Measurements from ENCODE around the gene PNKP.

Gene PNKP

DNA sequence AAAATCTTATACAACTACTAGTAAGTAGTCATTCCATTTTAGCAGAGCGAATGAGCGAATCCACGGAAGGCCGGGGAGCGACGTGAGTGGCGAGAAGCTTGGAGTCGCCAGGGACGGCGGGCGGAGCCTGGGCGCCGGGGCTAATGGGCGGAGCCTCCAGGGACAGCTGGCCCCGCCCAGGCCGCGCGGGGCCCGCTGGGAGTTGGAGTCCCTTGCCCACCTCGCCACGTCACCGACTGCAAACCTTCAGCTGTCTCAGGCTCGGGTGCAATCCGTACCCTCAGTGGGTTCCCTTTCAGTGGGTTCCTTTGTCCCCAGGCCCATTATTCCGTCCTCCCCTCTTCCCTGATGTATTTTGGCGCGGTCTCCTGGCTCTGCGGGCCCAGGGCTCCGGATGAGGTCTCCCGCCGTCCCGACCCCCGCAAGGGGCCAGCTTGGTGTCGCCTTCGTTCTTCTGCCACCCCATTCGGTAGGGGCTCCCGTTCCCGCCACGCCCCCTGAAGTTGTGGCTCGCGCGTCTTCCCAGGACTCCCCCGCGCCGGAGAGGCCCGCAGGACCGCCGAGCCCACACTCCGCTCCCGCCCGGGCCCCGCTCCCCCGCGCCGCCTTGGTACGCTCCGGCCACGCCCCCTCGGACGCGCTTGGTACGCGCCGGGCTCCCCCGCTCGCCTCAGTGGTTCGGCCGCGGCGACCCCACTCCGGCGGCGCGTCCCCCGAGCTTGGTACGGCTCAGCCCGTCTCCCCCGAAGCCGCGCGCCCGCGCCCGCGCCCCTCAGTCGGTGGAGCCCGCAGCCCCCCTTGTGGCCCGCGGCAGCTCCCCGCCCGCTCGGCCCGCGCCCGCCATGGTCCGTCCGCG, 16.7 kb downstream of the PNKP start, which contains the start of gene PTOV1:
Gene PTOV1 (plus strand): TSS at position 673 of the 856 bp plus-strand sequence.
- Mint-ChIP-seq H3K27ac (ENCODE audit: low read depth) (peak within 1 kb of the TSS; percentile 74), H3K4me1 (peaks cover 38% of the 10 kb centered on the region), H3K4me3 (peak within 1 kb of the TSS; percentile 85), H3K27me3 (no peaks in the 10 kb centered on the region), H3K36me3 (ENCODE audit: insufficient read depth) (peaks cover 14% of the 10 kb centered on the region), H3K9me3 (peaks cover 5% of the 10 kb centered on the region)
- DNase-seq (ENCODE audit: low spot score in 2 of 2) (peak; percentile 78 to 86), ATAC-seq (replicated peaks; ENCODE audit: extremely low read depth, poor library complexity, severe bottlenecking) (peak; percentile 89)

DNA sequence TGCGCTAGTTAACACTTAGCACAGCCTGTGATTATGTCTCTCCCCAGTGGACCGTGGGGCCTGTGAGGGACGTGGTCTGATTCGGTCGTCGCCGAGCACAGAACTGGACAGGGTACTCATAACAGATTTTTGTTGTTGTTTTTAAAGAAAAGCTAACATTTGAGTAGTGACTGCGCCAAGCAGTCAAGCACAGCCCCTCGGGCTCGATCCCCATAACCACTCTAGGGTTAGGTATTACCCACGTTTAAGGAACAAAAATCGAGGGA, 17.2 kb downstream of the PNKP start:
- peaks cover 11% of the 10 kb centered on the region for H3K36me3 Mint-ChIP-seq (ENCODE audit: insufficient read depth)
- peaks cover 5% of the 10 kb centered on the region for H3K9me3 Mint-ChIP-seq
- H3K27ac Mint-ChIP-seq (ENCODE audit: low read depth) = peak overlapping the region; percentile 74
- H3K27me3 Mint-ChIP-seq = no peaks in the 10 kb centered on the region
- DNase-seq (ENCODE audit: low spot score in 2 of 2) (no peak), ATAC-seq (replicated peaks; ENCODE audit: extremely low read depth, poor library complexity, severe bottlenecking) (no peak)
- H3K4me1 Mint-ChIP-seq = peaks cover 38% of the 10 kb centered on the region
- H3K4me3 Mint-ChIP-seq = peak overlapping the region; percentile 85

- peaks cover 11% of the 10 kb centered on the region for H3K36me3 Mint-ChIP-seq (ENCODE audit: insufficient read depth)
- peaks cover 38% of the 10 kb centered on the region for H3K4me1 Mint-ChIP-seq
- DNase-seq (ENCODE audit: low spot score in 2 of 2) (no peak), ATAC-seq (replicated peaks; ENCODE audit: extremely low read depth, poor library complexity, severe bottlenecking) (no peak)
- peak overlapping the region; percentile 85 for H3K4me3 Mint-ChIP-seq
- H3K9me3 Mint-ChIP-seq = peaks cover 5% of the 10 kb centered on the region
- peak overlapping the region; percentile 74 for H3K27ac Mint-ChIP-seq (ENCODE audit: low read depth)
- no peaks in the 10 kb centered on the region for H3K27me3 Mint-ChIP-seq
These were observed 17.7 kb downstream of the PNKP start for GRCh38 chr19:49849433-49850220.

DNA sequence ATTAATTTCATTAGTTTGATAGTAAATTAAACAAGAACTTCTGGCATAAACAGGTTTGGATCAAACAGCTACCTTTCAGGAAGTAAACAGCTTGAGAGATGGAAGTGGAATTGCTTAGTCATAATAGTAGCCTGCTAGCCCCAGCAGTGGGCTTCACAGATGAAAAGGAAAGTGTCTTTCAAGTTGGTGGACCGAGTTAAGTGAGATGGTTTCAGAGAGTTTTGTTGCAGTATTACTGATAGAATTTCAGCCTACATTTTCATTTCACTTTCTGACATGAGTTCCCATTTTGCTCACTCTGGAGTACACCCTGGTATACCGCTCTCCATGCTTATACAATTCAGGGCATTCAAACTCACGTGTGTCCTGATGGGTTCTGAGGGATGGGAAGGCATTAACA, 18.4 kb downstream of the PNKP start:
- Mint-ChIP-seq H3K36me3 (ENCODE audit: insufficient read depth) (peaks cover 11% of the 10 kb centered on the region), H3K27me3 (no peaks in the 10 kb centered on the region), H3K9me3 (peaks cover 5% of the 10 kb centered on the region), H3K4me1 (peaks cover 38% of the 10 kb centered on the region), H3K4me3 (peak overlapping the region; percentile 48), H3K27ac (ENCODE audit: low read depth) (no peak overlapping the region)
- no peak for ATAC-seq (replicated peaks; ENCODE audit: extremely low read depth, poor library complexity, severe bottlenecking)
- DNase-seq (ENCODE audit: low spot score in 2 of 2) = no peak

DNA sequence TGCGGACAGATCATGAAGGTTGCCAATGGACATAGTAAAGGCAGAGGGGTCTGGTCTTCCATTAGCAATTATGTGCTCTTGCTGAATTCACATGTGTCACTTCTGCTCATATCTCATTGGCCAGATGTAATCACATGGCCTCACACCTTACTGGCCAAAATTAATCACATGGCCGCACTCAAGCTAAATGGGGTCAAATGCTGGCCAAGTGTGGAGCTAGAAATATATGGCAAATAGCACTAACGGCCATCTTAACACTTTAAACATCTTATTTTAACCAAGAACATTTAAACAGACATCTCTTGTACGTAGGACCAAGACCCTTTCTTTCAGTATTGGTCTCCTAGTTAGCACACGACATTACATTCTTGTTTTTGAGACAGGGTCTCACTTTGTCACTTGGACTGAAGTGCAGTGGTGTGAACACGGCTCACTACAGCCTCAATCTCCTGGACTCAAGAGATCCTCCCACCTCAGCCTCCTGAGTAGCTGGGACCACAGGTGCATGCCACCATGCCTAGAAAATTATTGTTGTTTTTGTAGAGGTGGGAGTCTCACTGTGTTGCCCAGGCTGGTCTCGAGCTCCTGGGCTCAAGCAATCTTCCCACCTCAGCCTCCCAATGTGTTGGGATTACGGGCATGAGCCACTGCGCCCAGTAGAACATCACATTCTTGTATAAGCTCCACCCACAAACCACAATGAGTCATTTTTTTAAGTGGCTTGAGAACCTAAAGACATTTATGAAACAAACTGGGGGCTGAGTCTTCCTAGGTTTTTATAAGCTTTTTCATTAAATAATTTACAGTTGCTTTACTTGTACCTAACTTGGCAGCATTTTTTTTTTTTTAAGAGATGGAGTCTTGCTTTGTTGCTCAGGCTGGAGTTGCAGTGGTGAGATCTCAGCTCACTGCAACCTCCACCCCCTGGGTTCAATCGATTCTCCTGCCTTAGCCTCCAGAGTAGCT, 19.4 kb downstream of the PNKP start:
- DNase-seq (ENCODE audit: low spot score in 2 of 2) (no peak), ATAC-seq (replicated peaks; ENCODE audit: extremely low read depth, poor library complexity, severe bottlenecking) (no peak)
- peaks cover 5% of the 10 kb centered on the region for H3K9me3 Mint-ChIP-seq
- peaks cover 38% of the 10 kb centered on the region for H3K4me1 Mint-ChIP-seq
- peaks cover 11% of the 10 kb centered on the region for H3K36me3 Mint-ChIP-seq (ENCODE audit: insufficient read depth)
- H3K27me3 Mint-ChIP-seq = no peaks in the 10 kb centered on the region
- no peak overlapping the region for H3K4me3 Mint-ChIP-seq
- no peak overlapping the region for H3K27ac Mint-ChIP-seq (ENCODE audit: low read depth)

DNA sequence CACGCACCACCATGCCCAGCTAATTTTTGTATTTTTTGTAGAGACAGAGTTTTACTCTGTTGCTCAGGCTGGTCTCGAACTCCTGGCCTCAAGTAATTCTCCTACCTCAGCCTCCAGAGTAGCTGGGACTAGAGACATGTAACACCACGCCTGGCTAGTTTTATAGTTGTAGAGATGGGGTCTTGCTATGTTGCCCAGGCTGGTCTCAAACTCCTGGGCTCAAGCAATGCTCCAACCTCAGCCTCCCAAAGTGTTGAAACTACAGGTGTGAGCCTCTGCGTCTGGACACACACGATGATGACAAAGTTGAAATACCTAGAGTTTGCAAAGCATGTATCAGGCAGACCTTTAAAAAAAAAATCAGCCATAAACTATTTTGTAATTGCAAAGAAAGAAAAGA, 21.0 kb downstream of the PNKP start:
- Mint-ChIP-seq H3K9me3 (peaks cover 5% of the 10 kb centered on the region), H3K4me3 (no peak overlapping the region), H3K4me1 (peaks cover 27% of the 10 kb centered on the region), H3K27me3 (no peaks in the 10 kb centered on the region), H3K27ac (ENCODE audit: low read depth) (no peak overlapping the region), H3K36me3 (ENCODE audit: insufficient read depth) (peaks cover 4% of the 10 kb centered on the region)
- DNase-seq (ENCODE audit: low spot score in 2 of 2) (no peak), ATAC-seq (replicated peaks; ENCODE audit: extremely low read depth, poor library complexity, severe bottlenecking) (no peak)

- H3K4me3 Mint-ChIP-seq = no peak overlapping the region
- peaks cover 24% of the 10 kb centered on the region for H3K4me1 Mint-ChIP-seq
- peaks cover 3% of the 10 kb centered on the region for H3K36me3 Mint-ChIP-seq (ENCODE audit: insufficient read depth)
- no peaks in the 10 kb centered on the region for H3K27me3 Mint-ChIP-seq
- no peak overlapping the region for H3K27ac Mint-ChIP-seq (ENCODE audit: low read depth)
- DNase-seq (ENCODE audit: low spot score in 2 of 2) (no peak), ATAC-seq (replicated peaks; ENCODE audit: extremely low read depth, poor library complexity, severe bottlenecking) (no peak)
- H3K9me3 Mint-ChIP-seq = peaks cover 5% of the 10 kb centered on the region
These were observed 22.0 kb downstream of the PNKP start for GRCh38 chr19:49845414-49845813.

GRCh38 chr19:49844138-49845095, 23.0 kb downstream of the PNKP start:
- no peak overlapping the region for H3K27ac Mint-ChIP-seq (ENCODE audit: low read depth)
- peaks cover 3% of the 10 kb centered on the region for H3K36me3 Mint-ChIP-seq (ENCODE audit: insufficient read depth)
- no peak overlapping the region for H3K4me3 Mint-ChIP-seq
- ATAC-seq (replicated peaks; ENCODE audit: extremely low read depth, poor library complexity, severe bottlenecking) (peak; percentile 36), DNase-seq (ENCODE audit: low spot score in 2 of 2) (no peak)
- peaks cover 15% of the 10 kb centered on the region for H3K4me1 Mint-ChIP-seq
- no peaks in the 10 kb centered on the region for H3K27me3 Mint-ChIP-seq
- peaks cover 5% of the 10 kb centered on the region for H3K9me3 Mint-ChIP-seq

GRCh38 chr19:49843265-49843664, 24.1 kb downstream of the PNKP start:
- Mint-ChIP-seq H3K27me3 (no peaks in the 10 kb centered on the region), H3K27ac (ENCODE audit: low read depth) (no peak overlapping the region), H3K4me3 (no peak overlapping the region), H3K36me3 (ENCODE audit: insufficient read depth) (peaks cover 7% of the 10 kb centered on the region), H3K9me3 (no peaks in the 10 kb centered on the region), H3K4me1 (peaks cover 4% of the 10 kb centered on the region)
- no peak for DNase-seq (ENCODE audit: low spot score in 2 of 2)
- no peak for ATAC-seq (replicated peaks; ENCODE audit: extremely low read depth, poor library complexity, severe bottlenecking)

DNA sequence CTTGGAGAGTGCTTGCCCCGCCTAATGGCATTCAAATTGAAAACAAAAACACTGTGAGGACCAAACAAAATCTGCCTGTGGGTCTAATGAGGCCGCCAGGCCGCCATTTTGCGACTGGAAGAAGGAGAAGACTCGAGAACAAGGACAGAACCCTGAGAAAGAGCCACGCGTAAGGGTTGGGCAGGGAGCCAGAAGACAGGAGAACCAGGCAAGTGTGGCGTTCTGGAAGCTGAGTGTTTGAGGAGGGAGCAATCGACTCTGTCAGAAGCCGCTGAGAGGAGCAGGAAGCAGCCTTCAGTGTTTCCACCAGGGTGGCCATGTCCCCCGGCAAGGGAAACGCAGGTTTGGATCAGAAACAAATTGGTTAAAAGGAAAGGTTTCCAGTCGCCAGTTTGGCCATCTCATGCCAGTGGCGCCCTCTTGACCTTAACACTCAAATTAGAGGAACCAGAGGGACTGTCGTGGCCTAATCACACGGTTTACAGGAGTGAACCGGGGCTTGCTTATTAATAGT, 26.6 kb downstream of the PNKP start:
- Mint-ChIP-seq H3K36me3 (ENCODE audit: insufficient read depth) (peaks cover 10% of the 10 kb centered on the region), H3K27ac (ENCODE audit: low read depth) (no peak overlapping the region), H3K27me3 (no peaks in the 10 kb centered on the region), H3K4me3 (no peak overlapping the region), H3K9me3 (no peaks in the 10 kb centered on the region), H3K4me1 (no peaks in the 10 kb centered on the region)
- ATAC-seq (replicated peaks; ENCODE audit: extremely low read depth, poor library complexity, severe bottlenecking) = no peak
- no peak for DNase-seq (ENCODE audit: low spot score in 2 of 2)

DNA sequence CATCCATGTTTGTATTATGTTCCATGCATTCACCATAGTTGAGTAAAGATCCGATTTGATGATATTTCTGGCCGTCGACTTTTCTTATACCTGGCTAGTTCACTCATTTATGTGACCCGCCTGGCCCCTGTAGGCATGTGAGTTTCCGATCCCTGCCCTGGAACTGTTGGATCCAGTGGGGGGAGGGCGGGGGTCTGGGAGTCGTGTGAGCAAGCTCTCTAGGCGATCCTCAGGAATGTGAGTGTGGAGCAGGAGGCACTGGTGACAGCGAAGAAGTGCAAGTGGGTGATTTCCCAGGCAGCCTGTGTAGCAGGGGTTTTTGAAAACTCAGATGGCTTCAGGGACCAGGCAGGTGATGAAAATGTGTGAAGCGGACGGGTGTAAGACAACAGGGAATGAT, 27.1 kb downstream of the PNKP start:
- no peak for DNase-seq (ENCODE audit: low spot score in 2 of 2)
- H3K27ac Mint-ChIP-seq (ENCODE audit: low read depth) = no peak overlapping the region

More for the DNA sequence above, 27.1 kb downstream of the PNKP start:
- no peaks in the 10 kb centered on the region for H3K4me1 Mint-ChIP-seq
- peaks cover 11% of the 10 kb centered on the region for H3K36me3 Mint-ChIP-seq (ENCODE audit: insufficient read depth)
- no peak for ATAC-seq (replicated peaks; ENCODE audit: extremely low read depth, poor library complexity, severe bottlenecking)
- H3K27me3 Mint-ChIP-seq = no peaks in the 10 kb centered on the region
- no peak overlapping the region for H3K4me3 Mint-ChIP-seq
- H3K9me3 Mint-ChIP-seq = no peaks in the 10 kb centered on the region
